ENCODE data around the gene RPP21.

RPP21 gene

GRCh38 chr6:30344868-30345671, at the start of gene RPP21:
RPP21 (plus strand) TSS chr6:30345156; CDS start chr6:30345172, 16 bp downstream.
- DNase-seq (ENCODE audit: low read depth, low spot score): peak; percentile 45

GRCh38 chr6:30295837-30296236, 49.1 kb upstream of the RPP21 start:
- DNase-seq (ENCODE audit: low read depth, low spot score): no peak

GRCh38 chr6:30304002-30304401, 41.0 kb upstream of the RPP21 start:
- no peak for DNase-seq (ENCODE audit: low read depth, low spot score)

GRCh38 chr6:30311101-30311500, 33.9 kb upstream of the RPP21 start:
- DNase-seq (ENCODE audit: low read depth, low spot score): no peak

GRCh38 chr6:30311671-30312070, 33.3 kb upstream of the RPP21 start:
- no peak for DNase-seq (ENCODE audit: low read depth, low spot score)

GRCh38 chr6:30312266-30312665, 32.7 kb upstream of the RPP21 start:
- DNase-seq (ENCODE audit: low read depth, low spot score): no peak

- no peak for DNase-seq (ENCODE audit: low read depth, low spot score)
These were observed 32.2 kb upstream of the RPP21 start for GRCh38 chr6:30312676-30313321.

- DNase-seq (ENCODE audit: low read depth, low spot score): no peak
These were observed 29.8 kb upstream of the RPP21 start for GRCh38 chr6:30315156-30315555.

- no peak for DNase-seq (ENCODE audit: low read depth, low spot score)
These were observed 26.9 kb upstream of the RPP21 start for GRCh38 chr6:30317913-30318589.

GRCh38 chr6:30319146-30319835, 25.7 kb upstream of the RPP21 start:
- no peak for DNase-seq (ENCODE audit: low read depth, low spot score)

GRCh38 chr6:30321692-30322388, 23.1 kb upstream of the RPP21 start:
- DNase-seq (ENCODE audit: low read depth, low spot score): no peak

GRCh38 chr6:30322527-30323501, 22.1 kb upstream of the RPP21 start:
- DNase-seq (ENCODE audit: low read depth, low spot score): no peak

- no peak for DNase-seq (ENCODE audit: low read depth, low spot score)
These were observed 21.1 kb upstream of the RPP21 start for GRCh38 chr6:30323806-30324205.

- no peak for DNase-seq (ENCODE audit: low read depth, low spot score)
These were observed 19.6 kb upstream of the RPP21 start for GRCh38 chr6:30325150-30325872.

- DNase-seq (ENCODE audit: low read depth, low spot score): peak; percentile 32
These were observed 19.0 kb upstream of the RPP21 start for GRCh38 chr6:30325873-30326525.

- DNase-seq (ENCODE audit: low read depth, low spot score): peak; percentile 36
These were observed 18.3 kb upstream of the RPP21 start, which contains the start of gene TRIM39 for GRCh38 chr6:30326526-30327231. TRIM39 (plus strand) TSS chr6:30326927; CDS start chr6:30329318, 2,391 bp downstream.

- no peak for DNase-seq (ENCODE audit: low read depth, low spot score)
These were observed 17.7 kb upstream of the RPP21 start for GRCh38 chr6:30327232-30327746.

- no peak for DNase-seq (ENCODE audit: low read depth, low spot score)
These were observed 16.6 kb upstream of the RPP21 start for GRCh38 chr6:30328397-30328796.
